ENCODE data around the gene UBXN1. TPM values are rescaled to one million over a fixed set of nuclear protein-coding genes. Genes with fewer than 3 reads are reported as not detected.

The UBXN1 gene
- total RNA-seq, 5 donors from 2014 or later (not counting 1 experiment from before 2014, with no cell fraction given), result 180 to 199 (median 196) TPM

DNA sequence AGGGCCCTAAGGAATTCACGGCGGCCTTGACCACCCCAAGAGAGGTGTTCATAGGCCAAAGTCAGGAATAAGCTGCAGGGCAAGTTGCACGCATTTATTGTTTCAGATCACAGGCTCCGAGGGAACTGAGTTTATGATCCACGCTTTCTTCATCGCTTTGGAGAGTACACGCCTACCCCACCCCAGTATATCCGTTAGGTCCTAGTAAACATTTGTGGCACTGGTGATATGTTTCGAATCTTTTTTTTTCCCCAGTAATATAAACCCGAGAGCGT, 33.3 kb downstream of the UBXN1 start:
- Histone ChIP-seq H3K9me3 (no peaks in the 10 kb centered on the region), H3K36me3 (ENCODE audit: control insufficient read depth in 2 of 2, extremely low read depth in 1 of 2, insufficient read depth in 1 of 2, low read length in 1 of 2) (peaks cover 9 to 38% of the 10 kb centered on the region in 2 donors), H3K4me3 (ENCODE audit: control insufficient read depth in 1 of 2, extremely low read depth in 1 of 2, low read length in 1 of 2) (peak overlapping the region; percentile 95 to 100), H3K27me3 (replicated peaks in 1 of 2; ENCODE audit: control insufficient read depth in 2 of 2, extremely low read depth in 1 of 2, insufficient read depth in 2 of 2, low read length in 1 of 2) (no peaks in the 10 kb centered on the region), H3K27ac (ENCODE audit: low read length) (peak overlapping the region; percentile 94), H3K4me1 (ENCODE audit: control insufficient read depth in 1 of 2, extremely low read depth in 1 of 2, insufficient read depth in 2 of 2, low read length in 2 of 2) (peaks cover 11 to 52% of the 10 kb centered on the region in 2 experiments)
- peaks cover 33 to 44% (median 38%) of the 10 kb centered on the region in 3 donors for H3K4me1 Mint-ChIP-seq
- H3K4me3 Mint-ChIP-seq, result peak overlapping the region; percentile 95 to 98 (median 97)
- H3K27ac Mint-ChIP-seq, result peak overlapping the region; percentile 93 to 96
- 0% methylated on average over 4 of the region's 11 CpGs for WGBS (ENCODE audit: insufficient coverage)
- no peaks in the 10 kb centered on the region for H3K27me3 Mint-ChIP-seq
- CTCF ChIA-PET, result interaction anchor here (0.6 to 1.7 kb wide), 3 partner anchors 20 to 51 kb away, joined by 3 to 7 read pairs (median 4); partner anchors contain the start of genes C11orf98 (in 1 of the 2) and CSKMT (in 1 of the 2)
- POLR2A ChIA-PET, result interaction anchor here (0.6 to 2.4 kb wide), 4 partner anchors 10 to 83 kb away, joined by 3 to 34 read pairs (median 4); partner anchors contain the start of genes C11orf98 (in 2 of the 2) and CSKMT (in 2 of the 2)
- peaks cover 7% of the 10 kb centered on the region for H3K36me3 Mint-ChIP-seq
- peak in 1 of 35 experiments; percentile 27 for DNase-seq
- ATAC-seq (replicated peaks in 1 of 4), result peak in 1 of 4 experiments; percentile 0
- H3K9me3 Mint-ChIP-seq, result no peaks in the 10 kb centered on the region

DNA sequence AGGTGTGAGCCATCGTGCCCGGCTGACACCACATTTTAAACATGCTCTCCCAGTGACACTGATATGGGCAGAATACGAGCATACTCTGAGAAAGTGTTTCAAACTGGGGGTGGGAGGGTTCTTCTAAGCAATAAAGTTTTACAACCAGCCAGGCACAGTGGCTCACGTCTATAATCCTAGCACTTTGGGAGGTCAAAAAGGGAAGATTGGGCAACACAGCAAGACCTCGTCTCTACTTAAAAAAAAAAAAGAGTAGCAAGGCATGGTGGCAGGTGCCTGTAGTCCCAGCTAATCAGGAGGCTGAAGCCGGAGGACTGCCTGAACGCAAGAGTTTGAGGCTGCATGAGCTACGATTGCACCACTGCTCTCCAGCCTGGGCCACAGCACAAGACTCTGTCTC, 34.7 kb downstream of the UBXN1 start:
- peaks cover 14 to 63% of the 10 kb centered on the region in 2 experiments for H3K4me1 ChIP-seq (ENCODE audit: control insufficient read depth in 1 of 2, extremely low read depth in 1 of 2, insufficient read depth in 2 of 2, low read length in 2 of 2)
- H3K4me3 ChIP-seq (ENCODE audit: control insufficient read depth in 1 of 2, extremely low read depth in 1 of 2, low read length in 1 of 2), result no peak overlapping the region
- H3K9me3 Mint-ChIP-seq, result no peaks in the 10 kb centered on the region
- WGBS (ENCODE audit: insufficient coverage), result 90% methylated on average over 3 of the region's 8 CpGs
- H3K27ac ChIP-seq (ENCODE audit: low read length), result no peak overlapping the region
- no peaks in the 10 kb centered on the region for H3K27me3 Mint-ChIP-seq
- ChIA-PET CTCF (no interaction called here), POLR2A (interaction anchor here in 1 of 2 donors (0.6 to 1.1 kb wide), 2 partner anchors 9 to 21 kb away, joined by 3 to 4 read pairs; partner anchors contain the start of genes C11orf98, CSKMT and INTS5)
- H3K36me3 ChIP-seq (ENCODE audit: control insufficient read depth in 2 of 2, extremely low read depth in 1 of 2, insufficient read depth in 1 of 2, low read length in 1 of 2), result peaks cover under 1 to 37% of the 10 kb centered on the region in 2 donors
- no peaks in the 10 kb centered on the region for H3K9me3 ChIP-seq
- H3K4me1 Mint-ChIP-seq, result peaks cover 42 to 48% (median 42%) of the 10 kb centered on the region in 3 donors
- DNase-seq (no peak), ATAC-seq (replicated peaks in 1 of 4) (no peak)
- no peaks in the 10 kb centered on the region for H3K27me3 ChIP-seq (replicated peaks in 1 of 2; ENCODE audit: control insufficient read depth in 2 of 2, extremely low read depth in 1 of 2, insufficient read depth in 2 of 2, low read length in 1 of 2)
- peaks cover 8% of the 10 kb centered on the region for H3K36me3 Mint-ChIP-seq
- peak overlapping the region; percentile 24 to 97 (median 29) for H3K4me3 Mint-ChIP-seq
- peak overlapping the region in 1 of 2 donors; percentile 28 for H3K27ac Mint-ChIP-seq

DNA sequence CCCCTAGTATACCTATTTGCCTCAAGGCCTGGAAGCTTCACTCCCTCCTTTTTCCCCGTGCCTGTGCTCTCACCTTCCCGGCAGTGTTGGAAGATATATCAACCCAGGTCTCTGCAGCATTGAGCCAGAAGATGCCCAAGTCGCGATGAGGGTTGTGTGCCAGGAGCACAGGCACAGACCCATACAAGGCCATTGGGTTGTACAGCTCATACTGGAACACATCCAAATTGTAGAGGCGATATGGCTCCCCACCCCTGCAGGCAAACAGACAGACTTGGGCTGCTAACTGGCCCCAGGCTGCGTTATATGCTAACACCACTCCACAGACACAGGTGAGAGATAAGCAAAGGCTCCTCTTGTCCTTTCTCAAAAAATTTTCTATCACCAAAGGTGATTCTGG, 46.4 kb downstream of the UBXN1 start:
- no peak for ATAC-seq (replicated peaks in 1 of 4)
- 100% methylated on average over 6 of the region's 6 CpGs for WGBS (ENCODE audit: insufficient coverage)
- peaks cover 20 to 37% (median 24%) of the 10 kb centered on the region in 3 donors for H3K4me1 Mint-ChIP-seq
- POLR2A ChIA-PET, result interaction anchor here in 1 of 2 donors (0.6 to 0.7 kb wide), 2 partner anchors 15 to 23 kb away, joined by 4 to 5 read pairs; no protein-coding TSS in a partner anchor
- Histone ChIP-seq H3K27me3 (replicated peaks in 1 of 2; ENCODE audit: control insufficient read depth in 2 of 2, extremely low read depth in 1 of 2, insufficient read depth in 2 of 2, low read length in 1 of 2) (no peaks in the 10 kb centered on the region), H3K4me3 (ENCODE audit: control insufficient read depth in 1 of 2, extremely low read depth in 1 of 2, low read length in 1 of 2) (no peak overlapping the region), H3K9me3 (no peaks in the 10 kb centered on the region), H3K27ac (ENCODE audit: low read length) (no peak overlapping the region), H3K36me3 (ENCODE audit: control insufficient read depth in 2 of 2, extremely low read depth in 1 of 2, insufficient read depth in 1 of 2, low read length in 1 of 2) (peaks cover 30 to 88% of the 10 kb centered on the region in 2 donors), H3K4me1 (ENCODE audit: control insufficient read depth in 1 of 2, extremely low read depth in 1 of 2, insufficient read depth in 2 of 2, low read length in 2 of 2) (peaks cover 4 to 17% of the 10 kb centered on the region in 2 experiments)
- no peaks in the 10 kb centered on the region for H3K27me3 Mint-ChIP-seq
- H3K27ac Mint-ChIP-seq, result peak overlapping the region; percentile 28 to 31
- H3K36me3 Mint-ChIP-seq, result peaks cover 67% of the 10 kb centered on the region
- CTCF ChIA-PET, result no interaction called here
- no peak overlapping the region for H3K4me3 Mint-ChIP-seq
- DNase-seq, result no peak
- no peaks in the 10 kb centered on the region for H3K9me3 Mint-ChIP-seq

DNA sequence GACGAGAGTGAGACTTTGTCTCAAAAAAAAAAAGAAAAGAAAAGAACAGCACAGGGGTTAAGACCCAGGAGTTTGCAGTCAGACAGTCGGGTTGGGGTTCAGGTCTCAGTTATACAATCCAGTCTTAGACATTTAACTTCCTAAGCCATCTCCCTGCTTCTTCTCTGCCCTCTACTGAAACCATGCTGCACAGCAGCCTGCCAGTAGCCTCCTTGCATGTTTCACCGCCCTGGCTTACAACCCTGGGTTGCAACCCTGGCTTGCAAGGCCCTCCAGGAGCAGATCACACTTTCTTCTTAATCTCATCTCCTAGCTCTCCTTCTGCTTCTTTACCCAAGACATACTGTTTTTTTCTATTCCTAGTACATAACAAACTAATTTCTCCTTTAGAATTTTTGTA, 51.2 kb downstream of the UBXN1 start:
- Histone ChIP-seq H3K9me3 (no peaks in the 10 kb centered on the region), H3K4me3 (ENCODE audit: control insufficient read depth in 1 of 2, extremely low read depth in 1 of 2, low read length in 1 of 2) (no peak overlapping the region), H3K4me1 (ENCODE audit: control insufficient read depth in 1 of 2, extremely low read depth in 1 of 2, insufficient read depth in 2 of 2, low read length in 2 of 2) (no peaks in the 10 kb centered on the region), H3K27me3 (replicated peaks in 1 of 2; ENCODE audit: control insufficient read depth in 2 of 2, extremely low read depth in 1 of 2, insufficient read depth in 2 of 2, low read length in 1 of 2) (no peaks in the 10 kb centered on the region), H3K27ac (ENCODE audit: low read length) (no peak overlapping the region), H3K36me3 (ENCODE audit: control insufficient read depth in 2 of 2, extremely low read depth in 1 of 2, insufficient read depth in 1 of 2, low read length in 1 of 2) (peaks cover 24 to 73% of the 10 kb centered on the region in 2 donors)
- H3K27me3 Mint-ChIP-seq, result no peaks in the 10 kb centered on the region
- no peak overlapping the region for H3K4me3 Mint-ChIP-seq
- H3K36me3 Mint-ChIP-seq, result peaks cover 52% of the 10 kb centered on the region
- no peaks in the 10 kb centered on the region for H3K9me3 Mint-ChIP-seq
- peak overlapping the region in 1 of 2 donors; percentile 48 for H3K27ac Mint-ChIP-seq
- POLR2A ChIA-PET, result interaction anchor here in 1 of 2 donors (0.6 kb wide), 1 partner anchor 313 kb away, joined by 3 read pairs; no protein-coding TSS in a partner anchor
- WGBS (ENCODE audit: insufficient coverage), result 85% methylated on average over 1 of the region's 3 CpGs
- ATAC-seq (replicated peaks in 1 of 4) (peak in 3 of 4 experiments; percentile 16 to 41 (median 35)), DNase-seq (no peak)
- H3K4me1 Mint-ChIP-seq, result peaks cover under 1 to 15% (median 1%) of the 10 kb centered on the region in 3 donors
- CTCF ChIA-PET, result no interaction called here

Other genes with a start within 250 kb of the UBXN1 start
- gene AHNAK, start 132.3 kb downstream of the UBXN1 start, total RNA-seq, result 100 to 1,000 TPM; 267 to 636 (median 395) TPM
- gene EEF1G, start 105.2 kb downstream of the UBXN1 start, total RNA-seq, result 1,000 to 10,000 TPM; 1,908 to 2,187 (median 2,119) TPM
- gene TUT1, start 87.5 kb downstream of the UBXN1 start, total RNA-seq, result 10 to 100 TPM; 35.2 to 56.0 (median 42.9) TPM
- gene MTA2, start 77.2 kb downstream of the UBXN1 start, total RNA-seq, result 100 to 1,000 TPM; 151 to 185 (median 184) TPM
- gene EML3, start 66.3 kb downstream of the UBXN1 start, total RNA-seq, result 100 to 1,000 TPM; 160 to 372 (median 328) TPM
- 1 to 10 TPM; 1.6 to 4.5 (median 3.5) TPM for gene ROM1, start 65.8 kb downstream of the UBXN1 start, total RNA-seq
- gene B3GAT3, start 57.1 kb downstream of the UBXN1 start, total RNA-seq, result 10 to 100 TPM; 59.0 to 94.5 (median 90.5) TPM
- gene GANAB, start 32.5 kb downstream of the UBXN1 start, total RNA-seq, result 100 to 1,000 TPM; 216 to 278 (median 257) TPM
- gene INTS5, start 25.8 kb downstream of the UBXN1 start, total RNA-seq, result 10 to 100 TPM; 14.4 to 39.0 (median 34.8) TPM
- 10 to 100 TPM; 28.3 to 62.6 (median 54.8) TPM for gene C11orf98, start 13.9 kb downstream of the UBXN1 start, total RNA-seq
- 10 to 100 TPM; 14.8 to 35.6 (median 27.4) TPM for gene CSKMT, start 13.8 kb downstream of the UBXN1 start, total RNA-seq
- gene UQCC3, start 7.4 kb downstream of the UBXN1 start, total RNA-seq, result 1 to 10 TPM; 2.7 to 9.3 (median 8.1) TPM
- gene LBHD1, start 6.8 kb downstream of the UBXN1 start, total RNA-seq, result 10 to 100 TPM; 15.5 to 24.7 (median 20.7) TPM
- gene LRRN4CL, start 10.5 kb upstream of the UBXN1 start, total RNA-seq, result under 1 TPM in 4 of 5 donors, not detected in 1; 0.14 to 0.29 (median 0.19) TPM
- 10 to 100 TPM; 21.9 to 43.7 (median 37.3) TPM for gene BSCL2, start 28.4 kb upstream of the UBXN1 start, total RNA-seq
- not detected for gene GNG3, start 28.6 kb upstream of the UBXN1 start, total RNA-seq
- 10 to 100 TPM; 45.8 to 67.8 (median 62.7) TPM for gene HNRNPUL2, start 48.4 kb upstream of the UBXN1 start, total RNA-seq
- 10 to 100 TPM; 15.4 to 54.5 (median 44.6) TPM for gene TTC9C, start 49.4 kb upstream of the UBXN1 start, total RNA-seq
- gene ZBTB3, start 75.1 kb upstream of the UBXN1 start, total RNA-seq, result 10 to 100 TPM in 3 of 5 donors, 1 to 10 TPM in 2; 5.9 to 24.6 (median 22.9) TPM
- gene POLR2G, start 82.5 kb upstream of the UBXN1 start, total RNA-seq, result 10 to 100 TPM; 65.6 to 84.8 (median 76.1) TPM
- gene TAF6L, start 92.3 kb upstream of the UBXN1 start, total RNA-seq, result 10 to 100 TPM; 15.1 to 29.5 (median 29.0) TPM
- 10 to 100 TPM; 27.7 to 53.3 (median 46.5) TPM for gene TMEM179B, start 108.3 kb upstream of the UBXN1 start, total RNA-seq
- gene TMEM223, start 112.9 kb upstream of the UBXN1 start, total RNA-seq, result 10 to 100 TPM; 11.2 to 27.6 (median 23.0) TPM
- gene NXF1, start 126.4 kb upstream of the UBXN1 start, total RNA-seq, result 100 to 1,000 TPM; 160 to 321 (median 169) TPM
- gene STX5, start 153.0 kb upstream of the UBXN1 start, total RNA-seq, result 100 to 1,000 TPM in 2 of 5 donors, 10 to 100 TPM in 3; 49.3 to 132 (median 58.0) TPM
- not detected for gene TEX54, start 153.8 kb upstream of the UBXN1 start, total RNA-seq
- 100 to 1,000 TPM in 4 of 5 donors, 10 to 100 TPM in 1; 91.3 to 239 (median 103) TPM for gene WDR74, start 160.5 kb upstream of the UBXN1 start, total RNA-seq
- gene SLC3A2, start 201.8 kb upstream of the UBXN1 start, total RNA-seq, result 100 to 1,000 TPM; 178 to 248 (median 237) TPM
- not detected for gene CHRM1, start 242.3 kb upstream of the UBXN1 start, total RNA-seq